OCI-LY1 (cell line): ENCODE data around the gene TMEM238.
"Not testable (repeated sequence)": the region's sequence is repeated elsewhere in the genome, so short reads cannot be mapped to it uniquely, and the experiment has no call there.

Source experiments
- EZH2 ChIP-seq: fragments of 200-600 bp; sonication (generic), shearing (Covaris generic); IDR thresholded peaks from 2 replicates; pipeline ENCODE4 v1.8.0; 2017; ENCODE audit warnings: borderline replicate concordance, mixed run types, mild to moderate bottlenecking, antibody characterized with exemption, low read length, moderate library complexity, mixed read lengths
- TF ChIP-seq, protein P1 (sequence below): fragments of 200-600 bp; sonication (generic), shearing (Covaris generic); IDR thresholded peaks from 2 replicates; pipeline ENCODE4 v1.5.1; 2017; ENCODE audit warnings: mild to moderate bottlenecking, antibody characterized with exemption, low read length, moderate library complexity, mixed read lengths

GRCh38 chr19:55409179-55409578 is 25.1 kb upstream of the TMEM238 start:
- TF ChIP-seq, protein P1, sequence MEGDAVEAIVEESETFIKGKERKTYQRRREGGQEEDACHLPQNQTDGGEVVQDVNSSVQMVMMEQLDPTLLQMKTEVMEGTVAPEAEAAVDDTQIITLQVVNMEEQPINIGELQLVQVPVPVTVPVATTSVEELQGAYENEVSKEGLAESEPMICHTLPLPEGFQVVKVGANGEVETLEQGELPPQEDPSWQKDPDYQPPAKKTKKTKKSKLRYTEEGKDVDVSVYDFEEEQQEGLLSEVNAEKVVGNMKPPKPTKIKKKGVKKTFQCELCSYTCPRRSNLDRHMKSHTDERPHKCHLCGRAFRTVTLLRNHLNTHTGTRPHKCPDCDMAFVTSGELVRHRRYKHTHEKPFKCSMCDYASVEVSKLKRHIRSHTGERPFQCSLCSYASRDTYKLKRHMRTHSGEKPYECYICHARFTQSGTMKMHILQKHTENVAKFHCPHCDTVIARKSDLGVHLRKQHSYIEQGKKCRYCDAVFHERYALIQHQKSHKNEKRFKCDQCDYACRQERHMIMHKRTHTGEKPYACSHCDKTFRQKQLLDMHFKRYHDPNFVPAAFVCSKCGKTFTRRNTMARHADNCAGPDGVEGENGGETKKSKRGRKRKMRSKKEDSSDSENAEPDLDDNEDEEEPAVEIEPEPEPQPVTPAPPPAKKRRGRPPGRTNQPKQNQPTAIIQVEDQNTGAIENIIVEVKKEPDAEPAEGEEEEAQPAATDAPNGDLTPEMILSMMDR, result not testable (repeated sequence)
- TF ChIP-seq EZH2, result not testable (repeated sequence)
